ENCODE data around the gene COBL.

COBL gene

DNA sequence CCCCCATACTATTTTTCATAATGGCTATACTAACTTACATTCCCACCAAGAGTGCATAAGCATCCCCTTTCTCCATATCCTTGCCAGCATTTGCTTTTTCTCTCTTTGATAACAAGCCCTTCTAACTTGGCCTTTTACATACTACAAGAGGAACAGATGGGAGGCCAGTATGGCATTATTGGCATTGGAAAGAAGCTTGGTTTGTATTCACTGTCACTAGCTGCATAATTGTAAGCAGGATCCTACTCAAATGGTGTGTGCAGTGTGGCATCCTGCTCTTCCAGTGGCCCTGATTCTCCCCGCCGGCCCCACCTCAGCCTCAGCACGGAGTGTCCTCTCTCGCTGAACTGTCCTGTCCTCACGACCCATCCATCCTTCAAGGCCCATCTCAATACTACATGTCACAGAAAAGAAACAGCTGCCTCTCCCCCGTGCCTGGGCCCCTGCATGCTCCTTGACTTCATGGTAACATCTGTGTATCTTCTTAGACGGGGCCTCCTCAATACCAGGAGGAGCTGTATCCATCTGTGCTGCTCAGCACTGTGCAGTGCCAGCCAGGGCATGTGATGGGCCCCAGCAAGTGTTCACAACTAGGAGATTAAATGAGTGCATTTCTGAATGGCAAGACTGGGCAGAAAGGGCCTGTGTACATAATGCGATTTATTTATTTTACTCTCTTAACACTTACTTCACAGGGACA, 205.2 kb downstream of the COBL start:
- no peak for DNase-seq

GRCh38 chr7:51108134-51108533, 208.5 kb downstream of the COBL start:
- no peak for DNase-seq

- DNase-seq, result no peak
These were observed 212.3 kb downstream of the COBL start for GRCh38 chr7:51104278-51104677.

DNA sequence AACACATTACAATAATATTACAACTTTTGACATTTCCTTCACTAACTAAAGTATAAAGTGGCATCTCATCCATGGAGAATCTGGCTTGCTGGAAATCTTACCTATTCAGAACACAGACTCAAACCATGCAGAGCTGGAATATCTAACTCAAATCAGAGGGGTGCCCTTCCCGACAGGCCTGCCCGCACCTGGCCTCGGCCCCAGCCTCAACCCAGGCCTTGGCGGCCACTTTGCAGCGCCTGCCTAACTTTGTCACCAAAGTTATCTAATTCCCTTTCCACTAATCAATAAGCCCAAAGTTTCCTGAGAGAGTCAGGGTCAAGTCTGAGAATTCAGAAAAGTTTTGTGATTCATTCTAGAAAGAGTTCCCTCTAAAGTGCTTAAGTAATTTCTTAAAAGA, 212.9 kb downstream of the COBL start:
- no peak for DNase-seq

DNA sequence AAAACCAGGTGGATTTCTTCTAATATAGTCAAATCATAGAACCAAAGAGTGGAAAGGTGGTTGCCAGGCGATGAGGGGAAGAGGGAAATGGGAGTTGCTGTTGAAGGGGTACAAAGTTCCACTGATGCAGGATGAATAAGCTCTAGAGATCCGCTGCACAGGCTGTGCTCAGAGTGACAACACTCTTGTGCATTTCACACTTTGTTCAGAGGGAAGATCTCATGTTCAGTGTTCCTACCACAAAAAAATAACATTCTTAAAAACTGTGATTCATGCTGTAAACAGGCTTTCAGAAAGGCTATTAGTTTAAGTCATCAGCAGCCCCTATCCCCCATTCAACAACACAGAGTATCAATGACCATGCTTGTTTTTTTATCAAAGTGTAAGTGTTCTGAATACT, 213.8 kb downstream of the COBL start:
- no peak for DNase-seq

GRCh38 chr7:51101111-51101757, 215.4 kb downstream of the COBL start:
- DNase-seq, result no peak

- DNase-seq, result no peak
These were observed 226.2 kb downstream of the COBL start for GRCh38 chr7:51090411-51090810.

GRCh38 chr7:51085034-51085692, 231.4 kb downstream of the COBL start:
- no peak for DNase-seq

DNA sequence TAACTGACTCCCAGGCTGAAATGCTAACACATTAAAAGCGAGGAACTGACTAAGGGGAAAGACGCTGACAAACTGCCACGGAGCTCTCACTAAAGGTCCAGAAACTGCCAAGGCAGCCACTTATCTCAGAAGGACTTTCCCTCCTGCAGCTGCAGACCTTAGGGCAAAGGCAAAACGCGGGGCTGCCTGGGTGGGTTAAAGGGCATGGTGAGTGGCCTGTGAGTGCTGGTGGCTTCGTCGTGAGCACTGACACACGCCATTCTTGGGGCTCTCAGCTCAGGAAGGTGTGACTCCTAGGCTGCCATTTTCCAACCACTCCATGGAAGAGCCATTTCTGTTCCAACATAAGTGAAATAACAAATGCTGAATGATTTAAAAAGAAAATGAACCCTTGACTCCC, 232.5 kb downstream of the COBL start:
- DNase-seq, result no peak

GRCh38 chr7:51082940-51083533, 233.6 kb downstream of the COBL start:
- DNase-seq, result no peak

DNA sequence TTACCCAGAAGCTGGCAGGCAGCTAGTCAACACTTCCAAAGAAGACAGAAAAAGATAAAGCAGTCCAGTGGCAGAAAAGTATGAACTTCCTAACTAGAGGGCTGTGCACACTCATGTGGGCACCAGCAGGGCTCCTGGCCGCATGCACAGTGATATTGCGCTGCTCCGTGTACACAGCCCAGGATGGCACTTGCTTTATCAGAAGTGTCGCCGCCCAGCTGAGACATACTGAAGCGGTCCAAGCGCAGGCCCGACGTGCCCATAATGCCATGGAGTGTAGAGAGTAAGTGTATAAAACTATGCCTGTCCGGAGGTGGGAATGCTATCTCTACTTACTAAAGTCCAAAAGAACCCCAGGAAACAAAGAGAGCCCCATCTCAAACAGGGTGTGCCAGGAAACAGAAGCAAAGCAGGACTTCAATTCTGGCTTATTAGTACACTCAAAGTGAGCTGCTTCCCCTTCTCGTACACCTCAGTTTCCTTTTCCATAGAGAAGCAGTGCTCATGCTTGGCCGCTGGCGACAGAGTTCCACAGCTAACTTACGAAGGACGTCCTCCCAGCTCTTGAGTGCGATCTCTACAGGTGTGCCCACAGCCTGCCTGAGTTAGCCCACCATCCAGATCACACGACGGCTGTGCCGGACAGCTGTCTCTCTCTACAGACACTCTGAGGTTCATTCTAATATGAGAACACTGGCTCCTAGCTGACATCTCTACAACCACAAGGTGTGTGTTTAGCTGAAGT, 234.3 kb downstream of the COBL start:
- no peak for DNase-seq

- DNase-seq, result no peak
These were observed 235.2 kb downstream of the COBL start for GRCh38 chr7:51081270-51081890.

DNA sequence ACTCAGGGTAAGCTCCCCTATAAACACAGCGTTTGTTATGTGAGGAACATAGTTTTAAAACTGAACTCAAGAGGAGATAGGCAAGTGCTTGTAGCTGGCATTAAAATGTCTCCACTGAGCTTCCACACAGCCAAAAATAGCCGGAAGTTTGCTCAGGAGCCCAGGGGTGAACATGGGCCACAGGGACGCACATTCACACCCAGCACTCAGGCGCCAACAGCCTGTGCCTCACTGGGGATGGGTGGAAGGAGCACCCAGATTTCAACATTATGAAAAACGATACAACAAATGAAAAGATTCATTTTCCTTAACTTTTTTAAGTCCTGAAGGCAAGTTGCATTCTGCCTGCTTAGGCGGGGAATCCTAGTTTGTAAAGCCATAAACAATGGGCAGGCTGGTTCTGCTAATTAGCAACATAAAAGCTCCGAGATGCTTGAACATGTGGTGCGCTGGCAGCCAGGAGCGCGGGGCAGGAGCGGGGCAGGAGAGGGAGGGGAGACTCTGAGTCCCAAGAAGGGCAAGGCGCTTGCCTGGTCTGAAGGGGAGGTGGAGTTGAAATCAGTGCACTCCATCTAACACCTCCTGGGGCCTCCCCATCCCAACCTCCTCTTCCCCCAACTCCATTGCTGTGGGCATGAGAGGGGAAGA, 235.9 kb downstream of the COBL start:
- DNase-seq, result no peak

- no peak for DNase-seq
These were observed 236.4 kb downstream of the COBL start for GRCh38 chr7:51080216-51080615.

GRCh38 chr7:51079494-51079893, 237.1 kb downstream of the COBL start:
- DNase-seq, result no peak

DNA sequence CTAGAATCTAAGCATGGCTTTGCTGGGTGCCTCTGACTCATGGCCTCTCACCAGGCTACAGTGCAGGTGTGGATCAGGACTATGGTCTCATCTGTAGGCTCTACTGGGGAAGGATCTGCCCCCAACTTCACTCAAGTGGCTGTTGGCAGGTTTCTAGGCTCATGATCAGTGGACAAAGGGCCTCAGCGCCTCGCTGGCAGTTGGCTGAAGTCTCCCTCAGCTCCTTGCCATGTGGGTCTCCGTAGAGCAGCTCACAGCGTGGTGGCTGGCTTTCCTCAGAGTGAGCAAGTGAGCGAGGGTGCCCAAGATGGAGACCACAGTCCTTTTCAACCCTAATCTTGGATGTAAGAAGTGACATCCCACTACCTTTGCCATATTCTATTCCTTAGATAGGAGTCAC, 238.0 kb downstream of the COBL start:
- no peak for DNase-seq

DNA sequence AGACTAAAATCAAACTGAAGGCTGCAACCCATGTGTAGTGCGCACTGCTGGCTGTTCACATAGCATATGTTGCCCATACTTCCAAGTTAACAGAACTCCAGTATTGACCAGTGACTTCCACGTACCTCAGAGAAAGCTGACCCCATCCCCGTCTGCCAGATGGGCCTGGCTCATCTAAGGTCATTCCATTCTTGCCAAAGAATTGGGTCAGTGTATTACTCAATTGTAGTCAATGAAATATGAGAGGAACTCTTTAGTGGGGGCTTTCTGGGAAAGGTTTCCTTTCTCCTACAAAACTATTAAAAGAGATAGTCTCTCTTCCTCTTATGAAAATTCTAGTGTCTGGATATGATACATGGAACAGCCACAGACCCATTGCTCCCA, 238.6 kb downstream of the COBL start:
- DNase-seq, result no peak

GRCh38 chr7:51077316-51077986, 239.2 kb downstream of the COBL start:
- DNase-seq, result no peak

- DNase-seq, result no peak
These were observed 240.7 kb downstream of the COBL start for GRCh38 chr7:51075681-51076580.

GRCh38 chr7:51073171-51073570, 243.4 kb downstream of the COBL start:
- DNase-seq, result no peak

DNA sequence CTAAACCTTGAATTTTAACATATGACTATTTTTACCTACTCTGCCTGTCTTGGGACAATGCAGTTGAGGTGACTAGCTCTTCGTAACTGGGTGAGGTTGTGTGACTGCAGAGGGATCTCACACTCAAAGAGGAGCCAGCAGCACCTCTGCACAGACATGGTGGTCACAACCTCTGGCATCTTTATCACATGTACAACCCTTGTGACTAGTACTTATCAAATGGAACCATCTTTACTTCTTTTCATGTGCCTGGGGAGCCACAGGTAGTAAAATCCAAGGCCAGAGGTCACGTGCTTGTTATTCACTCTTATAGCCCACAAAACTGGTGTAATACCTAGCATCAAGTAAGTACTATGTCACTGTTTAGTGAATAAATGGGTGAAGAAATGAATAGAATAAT, 244.3 kb downstream of the COBL start:
- no peak for DNase-seq

Measured in left hindlimb (tissue), 1 donor.